WTC11 (cell line): ENCODE data around the gene PKD2L2.

Experiments
- ATF3 ChIP-seq: sonication (generic); formaldehyde crosslinking; conservative IDR thresholded peaks from 2 replicates; pipeline ENCODE4 v1.8.1; 2022; ENCODE audit warnings: mild to moderate bottlenecking, missing genetic modification reagents
- CTCF ChIP-seq: fragments of 200-600 bp; IDR thresholded peaks from 2 replicates; pipeline ENCODE4 v1.8.0; 2022; ENCODE audit warnings: antibody characterized with exemption
- E2F1 ChIP-seq: sonication (generic); formaldehyde crosslinking; IDR thresholded peaks from 2 replicates; pipeline ENCODE4 v1.8.0; 2022; ENCODE audit warnings: mild to moderate bottlenecking, missing genetic modification reagents
- E2F4 ChIP-seq: sonication (generic); formaldehyde crosslinking; IDR thresholded peaks from 2 replicates; pipeline ENCODE4 v1.8.1; 2022; ENCODE audit warnings: low read depth, mild to moderate bottlenecking, moderate library complexity, missing genetic modification reagents, borderline replicate concordance
- ELF4 ChIP-seq: sonication (generic); formaldehyde crosslinking; IDR thresholded peaks from 2 replicates; pipeline ENCODE4 v1.8.1; 2022; ENCODE audit warnings: low read depth, mild to moderate bottlenecking, moderate library complexity, missing genetic modification reagents
- ESRRA ChIP-seq: sonication (generic); formaldehyde crosslinking; IDR thresholded peaks from 2 replicates; pipeline ENCODE4 v1.8.1; 2022; ENCODE audit warnings: mild to moderate bottlenecking, missing genetic modification reagents, borderline replicate concordance
- FOXP1 ChIP-seq: sonication (generic); formaldehyde crosslinking; IDR thresholded peaks from 2 replicates; pipeline ENCODE4 v1.8.0; 2022; ENCODE audit warnings: missing genetic modification reagents, mild to moderate bottlenecking, moderate library complexity, borderline replicate concordance
- GRHL2 ChIP-seq: fragments of 250-450 bp; sonication (Bioruptor Pico); IDR thresholded peaks from 2 replicates; pipeline ENCODE4 v1.8.0; 2022; ENCODE audit warnings: mild to moderate bottlenecking, moderate library complexity; ENCODE audit not compliant: insufficient replicate concordance, severe bottlenecking
- HMGXB4 ChIP-seq: sonication (generic); formaldehyde crosslinking; IDR thresholded peaks from 2 replicates; pipeline ENCODE4 v1.8.1; 2023; ENCODE audit warnings: mild to moderate bottlenecking, moderate library complexity, missing genetic modification reagents
- IRF1 ChIP-seq: sonication (generic); formaldehyde crosslinking; IDR thresholded peaks from 2 replicates; pipeline ENCODE4 v1.8.0; 2023; ENCODE audit warnings: missing genetic modification reagents
- MAX ChIP-seq: sonication (generic); formaldehyde crosslinking; IDR thresholded peaks from 2 replicates; pipeline ENCODE4 v1.8.0; 2022; ENCODE audit warnings: mild to moderate bottlenecking, missing genetic modification reagents
- ZBTB21 ChIP-seq: sonication (generic); formaldehyde crosslinking; IDR thresholded peaks from 2 replicates; pipeline ENCODE4 v1.8.1; 2023; ENCODE audit warnings: mild to moderate bottlenecking, missing genetic modification reagents, borderline replicate concordance
- ZNF138 ChIP-seq: sonication (generic); formaldehyde crosslinking; conservative IDR thresholded peaks from 2 replicates; pipeline ENCODE4 v1.8.1; 2022; ENCODE audit warnings: mild to moderate bottlenecking, moderate library complexity, missing genetic modification reagents

GRCh38 chr5:137894586-137894985 lies 5.3 kb downstream of the PKD2L2 start:
- no peak for TF ChIP-seq MAX (CRISPR knock-in tag)
- TF ChIP-seq CTCF = no peak
- no peak for TF ChIP-seq ATF3 (CRISPR knock-in tag)
- no peak for TF ChIP-seq E2F1 (CRISPR knock-in tag)
- no peak for TF ChIP-seq GRHL2 (CRISPR knock-in tag)
- no peak for TF ChIP-seq FOXP1 (CRISPR knock-in tag)
- no peak for TF ChIP-seq E2F4
- TF ChIP-seq ELF4 (CRISPR knock-in tag) = no peak
- no peak for TF ChIP-seq ZNF138 (CRISPR knock-in tag)
- TF ChIP-seq HMGXB4 (CRISPR knock-in tag) = no peak
- TF ChIP-seq ZBTB21 = no peak
- no peak for TF ChIP-seq ESRRA (CRISPR knock-in tag)
- no peak for TF ChIP-seq IRF1 (CRISPR knock-in tag)
